Measurements from ENCODE around the gene TEDC2. TPM values are rescaled to one million over a fixed set of nuclear protein-coding genes. Genes with fewer than 3 reads are reported as not detected.
A peak's percentile ranks its signal among the peaks of the same experiment; 100 is the strongest.

Gene TEDC2
- total and polyA plus RNA-seq, 9 of the 15 experiments (the other 6 are each of a cell fraction or from before 2014, with no cell fraction given): 0.75 to 57.0 (median 17.6) TPM

DNA sequence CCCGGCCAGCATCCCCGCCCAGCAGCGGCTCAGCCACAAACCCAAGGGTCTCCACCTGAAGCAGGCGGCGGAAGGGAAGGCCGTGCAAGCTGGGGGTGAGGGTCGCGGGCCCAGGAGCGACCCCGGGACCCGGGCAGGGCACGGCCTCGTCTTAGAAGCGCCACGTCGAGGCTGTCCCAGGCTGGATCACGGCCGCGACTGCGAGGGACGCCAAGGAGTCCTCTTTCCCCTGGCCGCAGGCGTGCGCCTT, 31.2 kb upstream of the TEDC2 start (continued):
- TF ChIP-seq HNRNPH1 (optimal IDR thresholded peaks at IDR 0.05; ENCODE audit: low read depth, low read length): no peak
- TF ChIP-seq, protein P1, sequence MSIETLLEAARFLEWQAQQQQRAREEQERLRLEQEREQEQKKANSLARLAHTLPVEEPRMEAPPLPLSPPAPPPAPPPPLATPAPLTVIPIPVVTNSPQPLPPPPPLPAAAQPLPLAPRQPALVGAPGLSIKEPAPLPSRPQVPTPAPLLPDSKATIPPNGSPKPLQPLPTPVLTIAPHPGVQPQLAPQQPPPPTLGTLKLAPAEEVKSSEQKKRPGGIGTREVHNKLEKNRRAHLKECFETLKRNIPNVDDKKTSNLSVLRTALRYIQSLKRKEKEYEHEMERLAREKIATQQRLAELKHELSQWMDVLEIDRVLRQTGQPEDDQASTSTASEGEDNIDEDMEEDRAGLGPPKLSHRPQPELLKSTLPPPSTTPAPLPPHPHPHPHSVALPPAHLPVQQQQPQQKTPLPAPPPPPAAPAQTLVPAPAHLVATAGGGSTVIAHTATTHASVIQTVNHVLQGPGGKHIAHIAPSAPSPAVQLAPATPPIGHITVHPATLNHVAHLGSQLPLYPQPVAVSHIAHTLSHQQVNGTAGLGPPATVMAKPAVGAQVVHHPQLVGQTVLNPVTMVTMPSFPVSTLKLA (conservative IDR thresholded peaks at IDR 0.05): no peak; a peak in 1 of 4 replicates
- no peak for TF ChIP-seq ZBTB8A (IDR thresholded peaks at IDR 0.05; ENCODE audit: partially characterized antibody)
- TF ChIP-seq, protein P2, sequence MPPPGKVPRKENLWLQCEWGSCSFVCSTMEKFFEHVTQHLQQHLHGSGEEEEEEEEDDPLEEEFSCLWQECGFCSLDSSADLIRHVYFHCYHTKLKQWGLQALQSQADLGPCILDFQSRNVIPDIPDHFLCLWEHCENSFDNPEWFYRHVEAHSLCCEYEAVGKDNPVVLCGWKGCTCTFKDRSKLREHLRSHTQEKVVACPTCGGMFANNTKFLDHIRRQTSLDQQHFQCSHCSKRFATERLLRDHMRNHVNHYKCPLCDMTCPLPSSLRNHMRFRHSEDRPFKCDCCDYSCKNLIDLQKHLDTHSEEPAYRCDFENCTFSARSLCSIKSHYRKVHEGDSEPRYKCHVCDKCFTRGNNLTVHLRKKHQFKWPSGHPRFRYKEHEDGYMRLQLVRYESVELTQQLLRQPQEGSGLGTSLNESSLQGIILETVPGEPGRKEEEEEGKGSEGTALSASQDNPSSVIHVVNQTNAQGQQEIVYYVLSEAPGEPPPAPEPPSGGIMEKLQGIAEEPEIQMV (tag; conservative IDR thresholded peaks at IDR 0.05; ENCODE audit: low read depth): no peak
- TF ChIP-seq, protein P3, sequence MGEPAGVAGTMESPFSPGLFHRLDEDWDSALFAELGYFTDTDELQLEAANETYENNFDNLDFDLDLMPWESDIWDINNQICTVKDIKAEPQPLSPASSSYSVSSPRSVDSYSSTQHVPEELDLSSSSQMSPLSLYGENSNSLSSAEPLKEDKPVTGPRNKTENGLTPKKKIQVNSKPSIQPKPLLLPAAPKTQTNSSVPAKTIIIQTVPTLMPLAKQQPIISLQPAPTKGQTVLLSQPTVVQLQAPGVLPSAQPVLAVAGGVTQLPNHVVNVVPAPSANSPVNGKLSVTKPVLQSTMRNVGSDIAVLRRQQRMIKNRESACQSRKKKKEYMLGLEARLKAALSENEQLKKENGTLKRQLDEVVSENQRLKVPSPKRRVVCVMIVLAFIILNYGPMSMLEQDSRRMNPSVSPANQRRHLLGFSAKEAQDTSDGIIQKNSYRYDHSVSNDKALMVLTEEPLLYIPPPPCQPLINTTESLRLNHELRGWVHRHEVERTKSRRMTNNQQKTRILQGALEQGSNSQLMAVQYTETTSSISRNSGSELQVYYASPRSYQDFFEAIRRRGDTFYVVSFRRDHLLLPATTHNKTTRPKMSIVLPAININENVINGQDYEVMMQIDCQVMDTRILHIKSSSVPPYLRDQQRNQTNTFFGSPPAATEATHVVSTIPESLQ (CRISPR knock-in tag; IDR thresholded peaks at IDR 0.05): 0 out of 2 replicates have a peak, but pooled peaks have one; percentile 47
- TF ChIP-seq ZNF561 (CRISPR knock-in tag; conservative IDR thresholded peaks at IDR 0.05): no peak
- no peak for TF ChIP-seq SMC3 (conservative IDR thresholded peaks at IDR 0.05; ENCODE audit: insufficient read depth, low read depth, low read length)
- no peak for TF ChIP-seq ETS2 (tag; IDR thresholded peaks at IDR 0.05; ENCODE audit: borderline replicate concordance, poor library complexity, severe bottlenecking)
- TF ChIP-seq, protein P4, sequence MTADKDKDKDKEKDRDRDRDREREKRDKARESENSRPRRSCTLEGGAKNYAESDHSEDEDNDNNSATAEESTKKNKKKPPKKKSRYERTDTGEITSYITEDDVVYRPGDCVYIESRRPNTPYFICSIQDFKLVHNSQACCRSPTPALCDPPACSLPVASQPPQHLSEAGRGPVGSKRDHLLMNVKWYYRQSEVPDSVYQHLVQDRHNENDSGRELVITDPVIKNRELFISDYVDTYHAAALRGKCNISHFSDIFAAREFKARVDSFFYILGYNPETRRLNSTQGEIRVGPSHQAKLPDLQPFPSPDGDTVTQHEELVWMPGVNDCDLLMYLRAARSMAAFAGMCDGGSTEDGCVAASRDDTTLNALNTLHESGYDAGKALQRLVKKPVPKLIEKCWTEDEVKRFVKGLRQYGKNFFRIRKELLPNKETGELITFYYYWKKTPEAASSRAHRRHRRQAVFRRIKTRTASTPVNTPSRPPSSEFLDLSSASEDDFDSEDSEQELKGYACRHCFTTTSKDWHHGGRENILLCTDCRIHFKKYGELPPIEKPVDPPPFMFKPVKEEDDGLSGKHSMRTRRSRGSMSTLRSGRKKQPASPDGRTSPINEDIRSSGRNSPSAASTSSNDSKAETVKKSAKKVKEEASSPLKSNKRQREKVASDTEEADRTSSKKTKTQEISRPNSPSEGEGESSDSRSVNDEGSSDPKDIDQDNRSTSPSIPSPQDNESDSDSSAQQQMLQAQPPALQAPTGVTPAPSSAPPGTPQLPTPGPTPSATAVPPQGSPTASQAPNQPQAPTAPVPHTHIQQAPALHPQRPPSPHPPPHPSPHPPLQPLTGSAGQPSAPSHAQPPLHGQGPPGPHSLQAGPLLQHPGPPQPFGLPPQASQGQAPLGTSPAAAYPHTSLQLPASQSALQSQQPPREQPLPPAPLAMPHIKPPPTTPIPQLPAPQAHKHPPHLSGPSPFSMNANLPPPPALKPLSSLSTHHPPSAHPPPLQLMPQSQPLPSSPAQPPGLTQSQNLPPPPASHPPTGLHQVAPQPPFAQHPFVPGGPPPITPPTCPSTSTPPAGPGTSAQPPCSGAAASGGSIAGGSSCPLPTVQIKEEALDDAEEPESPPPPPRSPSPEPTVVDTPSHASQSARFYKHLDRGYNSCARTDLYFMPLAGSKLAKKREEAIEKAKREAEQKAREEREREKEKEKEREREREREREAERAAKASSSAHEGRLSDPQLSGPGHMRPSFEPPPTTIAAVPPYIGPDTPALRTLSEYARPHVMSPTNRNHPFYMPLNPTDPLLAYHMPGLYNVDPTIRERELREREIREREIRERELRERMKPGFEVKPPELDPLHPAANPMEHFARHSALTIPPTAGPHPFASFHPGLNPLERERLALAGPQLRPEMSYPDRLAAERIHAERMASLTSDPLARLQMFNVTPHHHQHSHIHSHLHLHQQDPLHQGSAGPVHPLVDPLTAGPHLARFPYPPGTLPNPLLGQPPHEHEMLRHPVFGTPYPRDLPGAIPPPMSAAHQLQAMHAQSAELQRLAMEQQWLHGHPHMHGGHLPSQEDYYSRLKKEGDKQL (CRISPR knock-in tag; IDR thresholded peaks at IDR 0.05; ENCODE audit: borderline replicate concordance): no peak
- TF ChIP-seq RCOR1 (IDR thresholded peaks at IDR 0.05; ENCODE audit: borderline replicate concordance in 1 of 2, low read depth in 2 of 2, low read length in 2 of 2): no peak
- TF ChIP-seq LARP7 (IDR thresholded peaks at IDR 0.05): no peak
- no peak for TF ChIP-seq ZSCAN32 (CRISPR knock-in tag; IDR thresholded peaks at IDR 0.05)
- TF ChIP-seq, protein P5, sequence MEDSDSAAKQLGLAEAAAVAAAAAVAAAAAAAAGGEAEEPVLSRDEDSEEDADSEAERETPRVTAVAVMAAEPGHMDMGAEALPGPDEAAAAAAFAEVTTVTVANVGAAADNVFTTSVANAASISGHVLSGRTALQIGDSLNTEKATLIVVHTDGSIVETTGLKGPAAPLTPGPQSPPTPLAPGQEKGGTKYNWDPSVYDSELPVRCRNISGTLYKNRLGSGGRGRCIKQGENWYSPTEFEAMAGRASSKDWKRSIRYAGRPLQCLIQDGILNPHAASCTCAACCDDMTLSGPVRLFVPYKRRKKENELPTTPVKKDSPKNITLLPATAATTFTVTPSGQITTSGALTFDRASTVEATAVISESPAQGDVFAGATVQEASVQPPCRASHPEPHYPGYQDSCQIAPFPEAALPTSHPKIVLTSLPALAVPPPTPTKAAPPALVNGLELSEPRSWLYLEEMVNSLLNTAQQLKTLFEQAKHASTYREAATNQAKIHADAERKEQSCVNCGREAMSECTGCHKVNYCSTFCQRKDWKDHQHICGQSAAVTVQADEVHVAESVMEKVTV (CRISPR knock-in tag; IDR thresholded peaks at IDR 0.05): no peak
- no peak; the same call in 1 of the 2 replicates for TF ChIP-seq RBFOX2 (IDR thresholded peaks at IDR 0.05; ENCODE audit: low read depth, low read length)
- TF ChIP-seq ZNF41 (CRISPR knock-in tag; conservative IDR thresholded peaks at IDR 0.05): no peak

Data from K562 (cell line).